HL-60 (cell line): ENCODE results near the gene PLXNA2.

Source experiments
- GABPA ChIP-seq: IDR thresholded peaks from 2 replicates; pipeline ENCODE4 v1.6.1; 2012; ENCODE audit warnings: low read depth
- POLR2AphosphoS5 ChIP-seq: IDR thresholded peaks from 2 replicates; pipeline ENCODE4 v1.6.1; 2012; ENCODE audit warnings: low read depth
- TF ChIP-seq, protein P1 (sequence below): IDR thresholded peaks from one replicate; pipeline ENCODE4 v1.5.1; 2011; ENCODE audit warnings: low read length, control low read depth, inconsistent platforms; ENCODE audit not compliant: insufficient read depth

- TF ChIP-seq POLR2AphosphoS5 (no peak), GABPA (no peak)
- TF ChIP-seq, protein P1, sequence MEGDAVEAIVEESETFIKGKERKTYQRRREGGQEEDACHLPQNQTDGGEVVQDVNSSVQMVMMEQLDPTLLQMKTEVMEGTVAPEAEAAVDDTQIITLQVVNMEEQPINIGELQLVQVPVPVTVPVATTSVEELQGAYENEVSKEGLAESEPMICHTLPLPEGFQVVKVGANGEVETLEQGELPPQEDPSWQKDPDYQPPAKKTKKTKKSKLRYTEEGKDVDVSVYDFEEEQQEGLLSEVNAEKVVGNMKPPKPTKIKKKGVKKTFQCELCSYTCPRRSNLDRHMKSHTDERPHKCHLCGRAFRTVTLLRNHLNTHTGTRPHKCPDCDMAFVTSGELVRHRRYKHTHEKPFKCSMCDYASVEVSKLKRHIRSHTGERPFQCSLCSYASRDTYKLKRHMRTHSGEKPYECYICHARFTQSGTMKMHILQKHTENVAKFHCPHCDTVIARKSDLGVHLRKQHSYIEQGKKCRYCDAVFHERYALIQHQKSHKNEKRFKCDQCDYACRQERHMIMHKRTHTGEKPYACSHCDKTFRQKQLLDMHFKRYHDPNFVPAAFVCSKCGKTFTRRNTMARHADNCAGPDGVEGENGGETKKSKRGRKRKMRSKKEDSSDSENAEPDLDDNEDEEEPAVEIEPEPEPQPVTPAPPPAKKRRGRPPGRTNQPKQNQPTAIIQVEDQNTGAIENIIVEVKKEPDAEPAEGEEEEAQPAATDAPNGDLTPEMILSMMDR, result no peak
Observed at GRCh38 chr1:208100906-208101305, 143.3 kb downstream of the PLXNA2 start.
